AG04449 (cell line): ENCODE measurements around the gene CALN1.

ENCODE experiments used
- CTCF ChIA-PET: fragments of 350-600 bp; formaldehyde crosslinking; extraction: SDS; loops from one replicate; lab custom pipeline; 2021; ENCODE audit warnings: antibody characterized with exemption; lab: Yijun Ruan, JAX
- POLR2A ChIA-PET: fragments of 400-600, 350-600 bp; formaldehyde crosslinking; extraction: SDS; loops from one replicate; lab custom pipeline; 2020; ENCODE audit warnings: antibody characterized with exemption, inconsistent platforms; lab: Yijun Ruan, JAX
- DNase-seq: peaks from one replicate; pipeline ENCODE4 v3.0.0-alpha.2; 2010; ENCODE audit warnings: low read depth, low spot score
- H3K4me3 ChIP-seq: 2 replicates; pipeline ENCODE4 v1.5.1; 2011; ENCODE audit warnings: low read depth, mild to moderate bottlenecking, control low read depth, low read length
- CTCF ChIP-seq: IDR thresholded peaks from one replicate; pipeline ENCODE4 v1.5.1; 2011; ENCODE audit warnings: mild to moderate bottlenecking, moderate library complexity, low read length, control low read depth, inconsistent platforms; ENCODE audit not compliant: insufficient read depth; ENCODE audit errors: missing control alignments

The CALN1 gene

GRCh38 chr7:71754828-71755227, 657.3 kb downstream of the CALN1 start:
- no peak for DNase-seq
- POLR2A ChIA-PET = no interaction called here
- TF ChIP-seq CTCF = no peak
- CTCF ChIA-PET = interaction anchor here (1.1 to 4.2 kb wide), 2 partner anchors 10 to 740 kb away, joined by 3 to 42 read pairs; no protein-coding TSS in a partner anchor
- no peak overlapping the region for H3K4me3 ChIP-seq

GRCh38 chr7:71753956-71754664, 658.0 kb downstream of the CALN1 start:
- ChIA-PET POLR2A (no interaction called here), CTCF (interaction anchor here (1.1 to 4.2 kb wide), 2 partner anchors 11 to 741 kb away, joined by 3 to 42 read pairs; no protein-coding TSS in a partner anchor)
- H3K4me3 ChIP-seq = no peak overlapping the region
- DNase-seq = no peak
- no peak for TF ChIP-seq CTCF

GRCh38 chr7:71753236-71753635, 658.9 kb downstream of the CALN1 start:
- no peak overlapping the region for H3K4me3 ChIP-seq
- ChIA-PET CTCF (interaction anchor here (1.7 to 4.2 kb wide), 5 partner anchors 7 to 742 kb away, joined by 4 to 42 read pairs (median 7); no protein-coding TSS in a partner anchor), POLR2A (no interaction called here)
- no peak for TF ChIP-seq CTCF
- no peak for DNase-seq

GRCh38 chr7:71752171-71752935, 659.8 kb downstream of the CALN1 start:
- no peak overlapping the region for H3K4me3 ChIP-seq
- no peak for DNase-seq
- ChIA-PET POLR2A (no interaction called here), CTCF (interaction anchor here (1.0 to 4.2 kb wide), 12 partner anchors 8 to 899 kb away, joined by 3 to 42 read pairs (median 4); no protein-coding TSS in a partner anchor)
- peak; percentile 80 for TF ChIP-seq CTCF

- ChIA-PET POLR2A (no interaction called here), CTCF (interaction anchor here (1.0 to 2.0 kb wide), 2 partner anchors 14 to 744 kb away, joined by 3 to 5 read pairs; no protein-coding TSS in a partner anchor)
- no peak for DNase-seq
- H3K4me3 ChIP-seq = no peak overlapping the region
- TF ChIP-seq CTCF = no peak
Observed at GRCh38 chr7:71750290-71750689, 661.8 kb downstream of the CALN1 start.

GRCh38 chr7:71746006-71746405, 666.1 kb downstream of the CALN1 start:
- POLR2A ChIA-PET = no interaction called here
- H3K4me3 ChIP-seq = no peak overlapping the region
- CTCF ChIA-PET = interaction anchor here (0.9 to 1.9 kb wide), 3 partner anchors 10 to 13 kb away, joined by 3 to 8 read pairs (median 4); no protein-coding TSS in a partner anchor
- no peak for DNase-seq
- peak; percentile 11 for TF ChIP-seq CTCF
